ENCODE measurements around the gene GLRX.
"Not testable (repeated sequence)": the region's sequence is repeated elsewhere in the genome, so short reads cannot be mapped to it uniquely, and the experiment has no call there.

GLRX gene

DNA sequence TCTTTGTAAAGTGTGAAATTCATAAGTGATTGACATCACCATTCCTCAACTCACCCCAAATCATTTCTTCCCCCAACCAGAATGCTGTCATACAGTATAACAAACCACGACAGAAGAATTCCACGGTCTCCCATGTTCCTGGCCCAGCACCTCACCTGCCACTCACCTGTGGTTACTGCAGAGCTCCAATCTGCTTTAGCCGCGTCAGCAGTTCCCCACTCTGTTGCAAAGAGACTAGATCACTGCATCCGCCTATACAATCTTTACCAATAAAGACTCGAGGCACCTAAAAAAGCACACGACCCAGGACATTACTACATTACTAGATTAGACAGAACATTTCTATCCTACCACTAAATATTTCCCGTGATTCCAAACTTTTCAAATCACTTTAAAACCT lies 6.2 kb downstream of the GLRX start:
- DNase-seq (ENCODE audit: low spot score) = no peak
- TF ChIP-seq, protein P1, sequence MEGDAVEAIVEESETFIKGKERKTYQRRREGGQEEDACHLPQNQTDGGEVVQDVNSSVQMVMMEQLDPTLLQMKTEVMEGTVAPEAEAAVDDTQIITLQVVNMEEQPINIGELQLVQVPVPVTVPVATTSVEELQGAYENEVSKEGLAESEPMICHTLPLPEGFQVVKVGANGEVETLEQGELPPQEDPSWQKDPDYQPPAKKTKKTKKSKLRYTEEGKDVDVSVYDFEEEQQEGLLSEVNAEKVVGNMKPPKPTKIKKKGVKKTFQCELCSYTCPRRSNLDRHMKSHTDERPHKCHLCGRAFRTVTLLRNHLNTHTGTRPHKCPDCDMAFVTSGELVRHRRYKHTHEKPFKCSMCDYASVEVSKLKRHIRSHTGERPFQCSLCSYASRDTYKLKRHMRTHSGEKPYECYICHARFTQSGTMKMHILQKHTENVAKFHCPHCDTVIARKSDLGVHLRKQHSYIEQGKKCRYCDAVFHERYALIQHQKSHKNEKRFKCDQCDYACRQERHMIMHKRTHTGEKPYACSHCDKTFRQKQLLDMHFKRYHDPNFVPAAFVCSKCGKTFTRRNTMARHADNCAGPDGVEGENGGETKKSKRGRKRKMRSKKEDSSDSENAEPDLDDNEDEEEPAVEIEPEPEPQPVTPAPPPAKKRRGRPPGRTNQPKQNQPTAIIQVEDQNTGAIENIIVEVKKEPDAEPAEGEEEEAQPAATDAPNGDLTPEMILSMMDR (IDR thresholded peaks at IDR 0.05; ENCODE audit: borderline replicate concordance, control extremely low read depth, extremely low read depth, insufficient read depth, missing control alignments) = no peak
- in situ Hi-C loops (cut with MboI; ENCODE audit: low sequenced_read_pairs, unreplicated experiment) = no loop called here

DNA sequence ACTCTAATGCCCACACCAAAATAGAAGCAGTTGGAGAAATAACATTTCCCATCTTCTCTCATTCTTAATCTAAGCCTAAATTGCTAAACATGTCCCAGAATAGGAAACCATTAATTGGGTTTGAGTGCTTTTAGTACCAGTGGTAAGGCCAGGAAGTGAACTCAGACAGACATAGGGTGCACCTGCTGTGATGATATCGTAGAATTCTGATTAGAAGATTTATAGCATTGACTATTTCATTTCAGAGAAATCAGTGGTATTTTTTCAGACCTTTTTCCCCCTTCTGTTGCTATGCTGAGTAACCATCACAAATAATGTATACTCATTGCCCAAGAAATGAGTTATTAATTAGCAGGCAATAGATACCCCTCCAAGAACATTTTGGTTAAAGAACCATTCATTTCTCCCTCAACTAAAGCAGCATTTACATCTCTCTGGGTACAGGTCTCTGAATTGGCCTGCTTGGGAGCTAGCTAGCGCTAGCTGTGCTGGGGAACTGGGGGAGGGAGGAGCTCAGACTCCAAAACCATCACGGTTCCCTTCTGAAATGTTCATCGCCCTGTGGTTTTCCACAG lies 7.3 kb downstream of the GLRX start:
- TF ChIP-seq, protein P1 (IDR thresholded peaks at IDR 0.05; ENCODE audit: borderline replicate concordance, control extremely low read depth, extremely low read depth, insufficient read depth, missing control alignments) = no peak
- in situ Hi-C loops (cut with MboI; ENCODE audit: low sequenced_read_pairs, unreplicated experiment) = no loop called here
- DNase-seq (ENCODE audit: low spot score) = no peak

DNA sequence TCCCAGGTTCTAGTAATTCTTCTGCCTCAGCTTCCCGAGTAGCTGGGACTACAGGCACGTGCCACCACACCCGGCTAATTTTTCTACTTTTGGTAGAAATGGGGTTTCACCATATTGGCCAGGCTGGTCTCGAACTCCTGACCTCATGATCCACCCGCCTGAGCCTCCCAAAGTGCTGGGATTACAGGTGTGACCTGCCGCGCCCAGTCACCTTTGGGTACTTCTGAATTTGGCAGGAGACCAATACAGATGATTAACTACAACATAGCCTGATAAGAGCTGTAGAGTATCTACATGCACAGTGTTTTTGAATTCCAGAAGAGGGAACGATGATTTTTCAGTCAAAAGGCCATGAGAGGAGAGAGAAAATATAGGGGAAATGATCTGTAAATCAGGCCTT lies 9.5 kb downstream of the GLRX start:
- in situ Hi-C loops (cut with MboI; ENCODE audit: low sequenced_read_pairs, unreplicated experiment) = not testable (repeated sequence)

DNA sequence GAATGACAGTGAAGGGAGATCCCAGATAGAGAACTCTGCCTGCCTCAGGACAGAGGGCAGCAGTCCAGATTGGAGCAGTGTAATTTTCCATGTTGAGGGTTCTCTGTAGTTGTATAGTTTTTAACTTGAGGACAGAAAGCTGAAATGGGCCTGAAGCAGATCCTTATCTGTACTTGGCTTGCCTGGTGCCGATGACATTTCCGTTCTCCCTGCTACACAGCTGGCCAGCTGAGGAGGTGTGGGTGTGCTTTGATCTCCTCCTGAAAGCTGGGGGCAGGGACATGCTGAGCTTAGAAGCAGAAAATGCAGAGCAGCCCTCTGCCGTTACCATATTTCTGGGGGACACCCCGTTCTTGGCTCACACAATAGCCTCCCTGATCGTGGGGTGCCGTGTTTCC lies 10.5 kb downstream of the GLRX start:
- in situ Hi-C loops (cut with MboI; ENCODE audit: low sequenced_read_pairs, unreplicated experiment) = no loop called here
- no peak for DNase-seq (ENCODE audit: low spot score)
- TF ChIP-seq, protein P1 (IDR thresholded peaks at IDR 0.05; ENCODE audit: borderline replicate concordance, control extremely low read depth, extremely low read depth, insufficient read depth, missing control alignments) = no peak

More for the DNA sequence above, 9.5 kb downstream of the GLRX start:
- DNase-seq (ENCODE audit: low spot score) = not testable (repeated sequence)

DNA sequence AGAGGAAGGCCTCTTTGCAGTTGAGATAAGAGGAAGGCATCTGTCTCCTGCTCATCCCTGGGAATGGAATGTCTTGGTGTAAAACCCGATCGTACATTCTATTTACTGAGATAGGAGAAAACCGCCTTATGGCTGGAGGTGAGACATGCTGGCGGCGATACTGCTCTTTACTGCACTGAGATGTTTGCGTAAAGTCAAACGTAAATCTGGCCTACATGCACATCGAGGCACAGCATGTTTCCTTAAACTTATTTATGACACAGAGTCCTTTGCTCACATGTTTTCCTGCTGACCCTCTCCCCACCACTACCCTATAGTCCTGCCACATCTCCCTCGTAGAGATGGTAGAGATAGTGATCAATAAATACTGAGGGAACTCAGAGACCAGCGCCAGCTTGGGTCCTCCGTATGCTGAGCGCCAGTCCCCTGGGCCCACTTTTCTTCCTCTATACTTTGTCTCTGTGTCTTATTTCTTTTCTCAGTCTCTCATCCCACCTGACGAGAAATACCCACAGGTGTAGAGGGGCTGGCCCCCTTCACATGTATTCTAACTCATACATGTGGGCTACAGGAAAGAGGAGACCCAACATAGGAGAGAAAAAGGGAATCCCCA lies 11.0 kb downstream of the GLRX start:
- DNase-seq (ENCODE audit: low spot score); in situ Hi-C loops (cut with MboI; ENCODE audit: low sequenced_read_pairs, unreplicated experiment): not testable (repeated sequence)

DNA sequence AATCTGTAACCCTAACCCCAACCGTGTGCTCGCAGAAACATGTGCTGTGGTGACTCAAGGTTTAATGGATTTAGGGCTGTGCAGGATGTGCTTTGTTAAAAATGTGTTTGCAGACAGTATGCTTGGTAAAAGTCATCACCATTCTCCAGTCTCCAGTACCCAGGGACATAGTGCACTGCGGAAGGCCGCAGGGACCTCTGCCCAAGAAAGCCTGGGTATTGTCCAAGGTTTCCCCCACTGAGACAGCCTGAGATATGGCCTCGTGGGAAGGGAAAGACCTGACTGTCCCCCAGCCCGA lies 11.5 kb downstream of the GLRX start:
- DNase-seq (ENCODE audit: low spot score); in situ Hi-C loops (cut with MboI; ENCODE audit: low sequenced_read_pairs, unreplicated experiment): not testable (repeated sequence)

DNA sequence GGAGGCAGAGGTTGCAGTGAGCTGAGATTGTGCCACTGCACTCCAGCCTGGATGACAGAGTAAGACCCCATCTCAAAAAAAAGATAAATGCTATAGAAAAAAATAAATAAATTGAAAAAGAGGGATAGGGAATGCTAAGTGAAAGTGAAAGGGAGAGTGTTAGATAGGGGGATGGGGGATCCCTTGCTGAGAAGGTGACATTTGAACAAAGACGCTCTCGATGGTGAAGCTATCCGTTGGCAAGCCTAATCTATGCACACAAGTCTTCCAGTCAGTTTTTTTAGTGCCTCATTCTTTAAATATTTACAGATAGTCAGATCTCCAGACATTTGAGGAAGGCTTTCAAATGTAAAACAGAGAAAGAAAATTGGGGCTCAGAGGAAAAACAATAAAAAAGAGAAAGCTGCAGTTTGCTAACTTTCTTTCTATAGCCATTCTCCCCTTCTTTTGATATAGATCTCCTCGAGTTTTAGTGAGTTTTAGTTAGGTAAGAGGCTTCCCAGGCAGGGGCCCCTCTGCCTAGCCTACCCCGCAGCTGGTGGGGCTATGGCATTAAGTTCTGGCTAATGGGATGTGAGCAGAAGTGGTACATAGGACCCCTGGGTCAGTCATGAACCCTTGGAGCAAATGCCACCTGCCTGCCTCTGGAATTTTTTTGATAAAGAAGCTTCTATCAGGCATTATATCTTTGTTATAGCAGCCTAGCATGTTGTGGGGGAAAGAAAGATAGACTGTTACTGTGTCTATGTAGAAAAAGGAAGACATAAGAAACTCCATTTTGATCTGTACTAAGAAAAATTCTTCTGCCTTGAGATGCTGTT lies 12.0 kb downstream of the GLRX start:
- DNase-seq (ENCODE audit: low spot score) = no peak
- TF ChIP-seq, protein P1 (IDR thresholded peaks at IDR 0.05; ENCODE audit: borderline replicate concordance, control extremely low read depth, extremely low read depth, insufficient read depth, missing control alignments) = no peak
- in situ Hi-C loops (cut with MboI; ENCODE audit: low sequenced_read_pairs, unreplicated experiment) = no loop called here

DNA sequence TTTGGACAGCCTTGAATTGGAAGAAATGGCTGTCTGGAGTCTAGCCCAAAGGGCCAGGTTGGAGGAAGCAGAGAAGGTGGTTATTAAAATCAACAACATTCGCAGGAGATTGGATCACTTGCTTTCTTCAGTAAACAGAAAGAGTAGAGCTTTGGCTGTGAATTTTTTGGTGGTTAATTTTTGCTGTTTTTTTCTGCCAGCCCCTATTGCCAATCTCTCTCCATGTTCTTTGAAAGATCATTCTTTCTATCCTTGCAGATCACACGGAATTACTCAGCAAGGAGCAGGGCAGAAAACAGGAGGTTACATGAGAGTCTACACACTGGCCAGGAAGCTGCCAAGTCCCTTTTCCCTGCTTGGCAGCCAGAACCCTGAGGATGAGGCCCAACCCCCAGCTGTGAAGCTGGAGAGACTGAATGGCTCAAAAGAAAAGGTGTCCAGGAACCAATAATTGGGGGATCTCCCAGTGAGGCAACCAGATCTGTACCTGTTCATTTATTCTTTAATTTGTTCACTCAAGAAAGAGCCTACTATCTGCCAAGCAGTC lies 13.0 kb downstream of the GLRX start:
- TF ChIP-seq, protein P1 (IDR thresholded peaks at IDR 0.05; ENCODE audit: borderline replicate concordance, control extremely low read depth, extremely low read depth, insufficient read depth, missing control alignments) = no peak
- no peak for DNase-seq (ENCODE audit: low spot score)
- in situ Hi-C loops (cut with MboI; ENCODE audit: low sequenced_read_pairs, unreplicated experiment) = no loop called here

All from GM13976 (cell line).